GM23248 (cell line): ENCODE data around the gene SIX2.

ENCODE experiments used
- EZH2 ChIP-seq: fragments of 200-600 bp; sonication (generic); IDR thresholded peaks from 2 replicates; pipeline ENCODE4 v1.6.1; 2018; ENCODE audit warnings: antibody characterized with exemption, mild to moderate bottlenecking; ENCODE audit not compliant: insufficient read depth, poor library complexity, severe bottlenecking
- EZH2phosphoT487 ChIP-seq: fragments of 200-600 bp; sonication (generic); IDR thresholded peaks from 2 replicates; pipeline ENCODE4 v1.6.1; 2018; ENCODE audit warnings: antibody characterized with exemption, moderate library complexity, mild to moderate bottlenecking, low read depth; ENCODE audit not compliant: insufficient read depth

DNA sequence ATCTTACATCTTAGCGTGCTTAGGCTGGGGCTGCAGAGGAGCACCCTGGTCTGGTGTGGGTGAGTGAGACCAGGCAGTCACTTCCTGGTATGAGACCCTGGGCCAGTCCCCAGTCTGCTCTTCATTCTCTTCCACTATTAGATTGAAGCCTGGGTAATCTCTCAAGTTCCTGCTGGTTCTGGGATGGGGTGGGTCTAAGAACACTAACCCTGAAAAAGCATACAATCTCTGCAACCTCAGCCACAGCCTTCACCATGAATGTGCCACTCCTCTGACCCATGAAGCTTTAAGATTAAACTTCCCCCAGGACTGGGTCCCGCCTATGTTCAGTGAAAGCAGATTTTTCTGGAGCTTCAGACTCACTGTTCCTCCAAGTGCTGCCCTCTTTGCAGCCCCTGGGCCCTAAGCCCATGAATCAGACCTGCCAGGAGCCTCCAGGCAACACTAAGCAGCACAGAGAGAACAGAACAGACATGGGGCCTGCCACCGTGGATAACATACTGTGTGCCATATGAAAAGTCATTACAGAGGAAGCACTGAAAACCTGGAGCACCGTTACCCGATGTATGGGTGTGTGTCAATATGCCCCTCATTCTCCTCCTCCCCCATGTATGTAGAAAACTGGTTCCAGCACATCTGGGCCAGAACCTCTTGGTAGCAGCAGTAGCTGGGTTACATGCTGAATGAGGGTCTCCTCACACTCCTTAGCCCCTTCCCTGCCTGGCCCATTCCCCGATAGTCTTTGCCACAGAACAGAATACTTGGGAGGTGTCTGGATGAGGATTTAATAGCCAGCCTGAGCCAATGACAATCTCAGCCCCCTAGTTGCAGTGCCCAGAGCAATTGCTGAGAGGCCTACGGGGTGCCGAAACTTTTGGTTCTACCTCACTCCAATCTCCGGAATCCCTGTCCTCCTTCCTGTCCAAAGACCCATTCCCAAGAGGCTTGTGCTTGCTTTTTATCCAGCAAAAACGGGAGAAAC lies 2.7 kb upstream of the SIX2 start:
- TF ChIP-seq EZH2 = no peak
- no peak for TF ChIP-seq EZH2phosphoT487
